Dermis microvascular lymphatic vessel endothelial cell (primary cell): ENCODE measurements around the gene NCAPG2. TPM values are rescaled to one million over a fixed set of nuclear protein-coding genes. Genes with fewer than 3 reads are reported as not detected.
A peak's percentile ranks its signal among the peaks of the same experiment; 100 is the strongest.

Source experiments
- DNase-seq, 2 donors: peaks; one replicate each; pipeline versions ENCODE4 v3.0.0 to v3.0.0-alpha.2; 2010; ENCODE audit warnings: low read depth in 2 of 2
- total RNA-seq: library from RNA; depleted of rRNA; stranded (reverse); fragments of >200 nt; gene quantifications from 2 replicates; pipeline ENCODE4 v1.2.1, GENCODE V29; 2014

NCAPG2 gene
- total RNA-seq, 1 donor from 2014 or later: 16.8 TPM

- no peak for DNase-seq
Measured at GRCh38 chr7:158602905-158603772, 101.5 kb downstream of the NCAPG2 start.

- DNase-seq: no peak
Measured at GRCh38 chr7:158602041-158602440, 102.6 kb downstream of the NCAPG2 start.

DNA sequence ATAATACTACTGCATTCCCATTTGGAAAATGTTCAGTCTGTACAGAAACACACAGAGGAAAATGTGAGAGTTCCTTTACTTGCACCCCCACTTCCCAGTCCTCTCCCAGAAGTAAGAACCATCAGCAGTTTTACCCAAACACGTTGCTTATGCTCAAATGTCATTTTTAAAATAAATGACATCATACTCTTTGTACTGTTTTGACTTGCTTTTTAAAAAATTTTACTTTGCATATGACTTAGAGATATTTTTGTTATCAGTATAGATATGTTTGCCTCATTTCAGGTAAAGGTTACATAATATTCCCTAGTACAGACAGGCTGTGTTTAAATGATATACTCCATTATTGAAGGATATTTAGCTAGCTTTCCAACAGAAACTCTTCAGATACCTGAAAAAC is 103.5 kb downstream of the NCAPG2 start:
- no peak for DNase-seq

GRCh38 chr7:158596745-158597144 is 107.9 kb downstream of the NCAPG2 start:
- no peak for DNase-seq

DNA sequence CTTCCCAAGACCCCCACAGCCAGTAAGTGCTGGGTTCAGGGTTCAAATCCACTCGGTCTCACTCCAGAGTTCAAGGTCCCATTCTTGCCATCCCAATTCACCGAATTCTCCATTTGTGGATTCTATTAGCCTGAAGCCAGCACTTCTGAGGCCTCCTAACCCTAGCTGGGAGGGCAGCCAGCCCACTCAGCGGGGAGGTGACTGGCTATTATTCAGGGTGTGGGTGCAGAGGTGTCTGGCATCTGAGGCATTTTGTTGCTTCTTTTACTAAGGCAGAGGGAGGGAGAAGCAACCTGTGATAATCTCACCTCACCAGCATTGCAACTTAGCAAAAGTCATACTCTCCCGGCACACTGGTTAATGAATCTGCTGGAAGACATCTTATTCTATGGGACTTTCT is 108.3 kb downstream of the NCAPG2 start:
- no peak for DNase-seq

DNA sequence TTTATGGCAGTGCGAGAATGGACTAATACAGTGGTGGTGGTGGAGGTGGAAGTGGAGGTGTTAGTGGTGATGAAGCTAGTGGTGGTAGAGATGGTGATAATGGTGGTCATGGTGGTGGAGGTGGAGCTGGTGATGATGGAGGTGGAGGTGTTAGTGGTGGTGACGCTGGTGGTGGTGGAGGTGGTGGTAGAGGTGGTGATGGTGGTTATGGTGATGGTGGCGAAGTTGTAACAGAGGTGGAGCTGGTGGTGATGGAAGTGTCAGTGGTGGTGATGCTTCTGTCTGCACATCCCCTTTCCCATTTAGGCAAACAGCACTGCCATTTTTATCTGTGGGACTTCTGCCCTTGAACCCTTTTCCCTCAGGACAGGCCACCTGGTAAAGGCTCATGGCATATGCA is 109.5 kb downstream of the NCAPG2 start:
- DNase-seq: peak; percentile 23 to 73

- no peak for DNase-seq
Measured at GRCh38 chr7:158592541-158592940, 112.1 kb downstream of the NCAPG2 start.

DNA sequence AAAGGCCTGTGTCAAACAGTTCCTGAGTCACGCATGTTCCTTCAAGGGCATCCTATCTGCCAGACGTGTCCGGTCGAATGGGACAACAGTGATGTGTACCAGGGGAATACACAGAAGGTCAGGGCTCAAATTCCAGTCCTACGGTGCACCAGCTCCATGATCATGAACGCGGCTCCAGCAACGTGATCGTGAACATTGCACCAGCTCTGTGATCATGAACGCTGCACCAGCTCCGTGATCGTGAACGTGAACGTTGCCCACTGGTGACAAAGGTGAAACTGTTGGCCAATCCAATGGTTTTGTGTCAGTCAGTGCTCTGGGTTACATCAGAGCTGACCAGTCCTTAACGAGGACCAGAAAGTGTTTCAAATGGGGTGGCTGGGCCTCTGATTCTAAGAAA is 112.7 kb downstream of the NCAPG2 start:
- no peak for DNase-seq

GRCh38 chr7:158590181-158590530 is 114.4 kb downstream of the NCAPG2 start:
- no peak for DNase-seq

DNA sequence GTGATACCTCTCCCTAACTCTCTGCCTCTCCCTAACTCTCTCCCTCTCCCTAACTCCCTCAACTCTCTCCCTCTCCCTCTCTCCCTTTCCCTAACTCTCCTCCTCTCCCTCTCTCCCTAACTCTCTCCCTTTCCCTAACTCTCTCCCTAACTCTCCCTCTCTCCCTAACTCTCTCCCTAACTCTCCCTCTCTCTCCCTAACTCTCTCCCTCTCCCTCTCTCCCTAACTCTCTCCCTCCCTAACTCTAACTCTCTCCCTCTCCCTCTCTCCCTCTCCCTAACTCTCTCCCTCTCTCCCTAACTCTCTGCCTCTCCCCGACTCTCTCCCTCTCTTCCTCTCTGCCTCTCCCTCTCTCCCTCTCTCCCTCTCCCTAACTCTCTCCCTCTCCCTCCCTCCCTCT is 115.0 kb downstream of the NCAPG2 start:
- no peak for DNase-seq

DNA sequence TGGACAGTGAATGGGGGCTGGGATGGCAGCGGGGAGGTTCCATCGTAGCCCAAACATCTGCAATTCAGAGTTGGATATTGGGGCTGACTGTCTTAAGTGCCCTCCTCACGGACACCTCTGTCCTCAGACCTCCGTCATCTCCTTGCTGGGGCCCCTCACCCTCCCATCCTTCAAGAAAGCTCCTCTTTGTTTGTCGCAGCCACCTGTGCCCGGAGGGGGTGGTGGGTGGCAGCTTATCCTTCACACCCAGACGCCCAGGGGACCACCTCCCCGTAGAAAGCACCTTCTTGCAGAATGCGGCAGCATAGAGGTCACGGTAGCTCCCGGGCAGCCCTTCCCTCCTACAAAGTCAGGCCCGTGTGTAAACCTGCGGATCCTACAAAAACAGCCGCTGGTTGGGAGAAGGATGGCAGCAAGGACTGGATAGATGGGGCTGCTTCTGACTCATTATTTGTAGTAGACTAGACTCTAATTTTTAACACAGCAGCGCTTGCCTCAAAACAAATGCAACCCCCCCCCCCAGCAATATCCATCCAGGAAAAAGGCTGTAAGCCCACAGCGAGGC is 115.6 kb downstream of the NCAPG2 start:
- DNase-seq: no peak

DNA sequence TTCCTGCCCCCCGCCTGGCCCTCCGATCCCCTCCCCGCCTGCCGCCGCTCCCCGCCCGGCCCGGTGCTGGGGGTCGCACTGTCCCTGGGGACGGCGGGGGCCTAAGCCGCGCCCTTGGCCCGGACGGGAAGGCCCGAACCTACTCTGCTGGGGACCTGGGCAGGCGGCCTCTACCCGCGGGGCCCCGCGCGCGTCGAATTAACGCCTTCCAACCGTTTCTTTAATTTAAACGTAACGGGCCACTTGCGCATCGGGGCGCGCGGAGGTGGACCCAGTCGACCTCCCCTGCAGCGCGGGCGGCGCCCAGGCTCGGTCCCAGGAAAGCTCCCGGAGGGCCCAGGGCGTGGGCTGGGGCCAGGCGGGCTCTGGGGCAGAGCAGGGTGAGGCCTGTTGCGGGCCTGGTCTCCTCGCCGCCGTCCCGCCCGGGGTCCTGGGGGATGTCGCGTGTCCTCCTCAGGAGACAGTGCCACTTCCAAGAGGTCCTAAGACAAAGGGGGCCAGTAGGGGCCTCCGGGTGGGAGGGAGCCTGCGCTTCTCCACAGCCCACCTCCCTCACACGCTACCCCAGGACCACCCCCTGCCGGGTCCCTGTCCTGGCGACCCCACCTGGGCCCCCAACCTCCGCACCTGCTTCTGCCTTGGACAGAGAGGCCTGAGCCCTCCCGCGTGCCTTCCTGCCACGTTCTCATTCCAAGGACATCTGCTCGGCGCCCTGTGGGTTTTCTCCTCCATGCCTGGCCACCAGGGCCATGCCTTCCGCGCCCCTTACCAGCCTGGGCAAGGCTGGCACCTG is 116.3 kb downstream of the NCAPG2 start:
- DNase-seq: no peak

DNA sequence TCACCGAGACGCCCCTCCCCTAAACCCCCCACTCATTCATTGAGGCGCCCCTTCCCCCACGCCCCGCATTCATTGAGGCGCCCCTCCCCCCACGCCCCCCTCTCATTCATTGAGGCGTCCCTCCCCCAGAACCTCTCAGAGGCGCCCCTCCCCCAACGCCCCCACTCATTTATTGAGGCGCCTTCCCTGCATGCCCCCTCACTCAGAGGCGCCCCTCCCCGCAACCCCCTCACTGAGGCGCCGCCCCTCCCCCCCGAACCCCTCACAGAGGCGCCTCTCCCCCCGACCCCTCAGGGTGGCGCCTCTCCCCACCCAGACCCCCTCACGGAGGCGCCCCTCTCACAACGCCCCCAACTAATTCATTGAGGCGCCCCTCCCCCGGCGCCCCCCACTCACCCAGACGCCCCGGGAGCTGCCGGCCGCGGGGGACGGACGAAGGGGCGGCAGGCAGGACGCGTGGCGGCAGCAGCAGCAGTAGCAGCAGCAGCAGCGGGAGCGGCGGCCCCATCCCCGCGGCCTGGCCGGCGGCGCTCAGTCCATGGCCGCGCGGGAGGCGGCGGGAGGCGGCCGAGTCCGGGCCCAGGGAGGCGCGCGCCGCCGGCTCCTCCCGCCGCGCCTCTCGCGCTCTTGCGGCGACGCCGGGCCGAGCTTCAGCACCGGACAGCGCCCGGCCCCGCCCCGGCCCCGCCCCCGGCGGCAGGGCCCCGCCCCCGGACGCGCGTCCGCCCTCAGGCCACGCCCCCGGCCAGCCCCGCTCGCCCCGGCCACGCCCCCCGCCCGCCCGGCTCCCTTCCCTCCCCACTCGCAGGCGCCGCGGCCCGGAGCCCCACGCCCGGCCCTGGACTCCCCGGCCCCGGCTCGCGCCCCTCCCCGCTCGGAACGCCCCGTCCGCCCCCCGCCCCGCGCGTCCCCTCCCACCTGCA is 117.2 kb downstream of the NCAPG2 start, which contains the start of gene PTPRN2:
Gene PTPRN2 (minus strand): TSS at position 662 of the 923 bp plus-strand sequence.
- peak; percentile 4 to 60 for DNase-seq

- DNase-seq: no peak
Measured at GRCh38 chr7:158586499-158587161, 118.0 kb downstream of the NCAPG2 start.

DNA sequence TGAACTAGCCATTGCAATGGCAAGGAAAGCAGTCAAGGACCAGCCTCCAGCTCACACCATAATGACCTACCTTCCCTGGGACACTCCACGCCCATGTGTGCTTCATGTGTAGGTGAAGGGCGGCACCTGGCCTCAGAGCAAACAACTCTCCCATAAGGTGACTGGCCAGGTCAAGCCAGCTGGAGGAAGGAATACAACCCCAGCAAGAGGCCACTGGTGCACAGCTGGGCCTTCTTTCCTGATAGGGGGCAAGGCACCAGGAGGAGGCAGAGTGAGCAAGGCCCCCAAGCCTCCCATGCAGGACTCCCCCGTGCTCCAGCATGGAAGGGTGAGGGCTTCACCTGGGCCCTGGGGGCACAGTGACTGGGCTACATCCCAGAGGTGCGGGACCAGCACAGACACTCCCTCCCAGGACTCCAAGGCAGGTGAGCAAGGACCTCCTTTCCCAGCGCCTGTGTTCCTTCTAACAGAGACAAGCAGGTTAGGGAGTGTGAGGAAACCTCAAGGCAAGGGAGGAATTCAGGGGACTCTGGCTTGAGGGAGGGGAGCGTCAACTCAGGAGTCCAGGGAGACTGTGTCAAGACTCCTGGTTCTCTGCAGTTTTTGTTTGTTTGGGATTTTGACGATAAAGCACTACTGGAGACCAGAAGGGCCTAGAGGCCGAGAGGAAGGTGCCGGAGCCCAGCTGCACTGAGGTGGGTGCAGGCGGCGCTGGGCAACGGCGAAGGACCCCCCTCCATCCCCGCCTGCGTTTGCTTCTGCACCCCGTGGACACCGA is 118.7 kb downstream of the NCAPG2 start:
- DNase-seq: no peak

DNA sequence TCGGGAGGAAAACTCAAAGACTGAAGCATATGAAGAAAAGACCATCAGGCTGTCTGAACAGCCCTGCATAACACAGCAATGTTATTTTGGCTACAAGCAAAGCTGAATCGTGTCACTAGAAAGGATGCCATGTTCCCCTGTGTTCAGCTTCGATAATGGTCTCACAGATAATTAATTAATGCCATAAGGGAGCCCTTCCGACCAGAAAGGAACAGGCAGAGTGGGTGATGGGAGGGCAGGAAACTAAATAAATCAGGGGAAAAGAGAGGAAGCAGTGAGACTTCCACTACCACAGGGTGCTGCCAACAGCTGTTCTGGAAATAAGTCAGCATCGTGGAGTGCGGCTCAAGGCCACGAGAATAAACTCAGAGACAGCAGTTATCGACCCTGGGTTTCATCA is 120.2 kb downstream of the NCAPG2 start:
- DNase-seq: no peak

DNA sequence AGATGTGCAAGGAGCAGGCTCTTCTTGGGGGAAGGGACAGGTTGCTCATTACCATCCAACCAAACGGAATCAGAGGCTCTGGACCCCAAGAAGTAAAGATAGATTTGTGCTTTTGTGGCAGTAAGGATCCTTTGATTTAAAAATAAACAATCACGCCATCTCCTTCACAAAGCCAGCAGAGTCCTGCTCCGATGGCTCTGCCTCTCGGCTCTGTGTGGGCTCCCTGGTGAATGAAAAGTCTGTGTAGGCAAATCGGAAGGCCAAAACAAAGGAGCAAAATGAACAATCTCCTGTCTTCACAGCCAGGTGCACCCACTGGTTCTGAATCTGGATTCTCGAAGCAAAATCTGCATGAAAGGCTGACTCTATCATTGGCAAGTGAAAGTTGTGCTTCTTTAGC is 120.8 kb downstream of the NCAPG2 start:
- no peak for DNase-seq

DNA sequence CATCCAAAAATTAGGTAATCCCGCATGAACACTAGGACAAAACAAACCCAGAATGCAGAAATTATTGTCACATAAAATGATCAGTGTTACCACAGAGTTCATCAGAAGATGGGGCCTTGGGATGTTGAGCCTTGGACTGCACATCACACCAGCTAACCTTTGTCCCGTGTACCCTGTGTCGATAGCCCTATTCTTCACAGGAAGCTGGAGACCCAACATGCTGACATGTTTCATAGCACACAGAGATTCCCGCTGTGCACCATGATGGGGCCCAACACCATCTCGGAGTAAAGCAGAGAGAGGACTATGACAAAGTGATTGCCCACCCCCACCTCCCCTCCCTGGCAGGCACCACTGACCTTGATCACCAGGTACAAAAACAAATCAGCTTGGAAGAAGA is 121.5 kb downstream of the NCAPG2 start:
- DNase-seq: no peak

- DNase-seq: no peak
Measured at GRCh38 chr7:158582089-158582456, 122.5 kb downstream of the NCAPG2 start.
